Measurements from ENCODE around the gene GNAS.

Gene GNAS

GRCh38 chr20:58918621-58919020 lies 66.1 kb downstream of the GNAS start:
- H3K4me3 ChIP-seq (ENCODE audit: low read depth, low read length): no peak overlapping the region
- TF ChIP-seq, protein P1, sequence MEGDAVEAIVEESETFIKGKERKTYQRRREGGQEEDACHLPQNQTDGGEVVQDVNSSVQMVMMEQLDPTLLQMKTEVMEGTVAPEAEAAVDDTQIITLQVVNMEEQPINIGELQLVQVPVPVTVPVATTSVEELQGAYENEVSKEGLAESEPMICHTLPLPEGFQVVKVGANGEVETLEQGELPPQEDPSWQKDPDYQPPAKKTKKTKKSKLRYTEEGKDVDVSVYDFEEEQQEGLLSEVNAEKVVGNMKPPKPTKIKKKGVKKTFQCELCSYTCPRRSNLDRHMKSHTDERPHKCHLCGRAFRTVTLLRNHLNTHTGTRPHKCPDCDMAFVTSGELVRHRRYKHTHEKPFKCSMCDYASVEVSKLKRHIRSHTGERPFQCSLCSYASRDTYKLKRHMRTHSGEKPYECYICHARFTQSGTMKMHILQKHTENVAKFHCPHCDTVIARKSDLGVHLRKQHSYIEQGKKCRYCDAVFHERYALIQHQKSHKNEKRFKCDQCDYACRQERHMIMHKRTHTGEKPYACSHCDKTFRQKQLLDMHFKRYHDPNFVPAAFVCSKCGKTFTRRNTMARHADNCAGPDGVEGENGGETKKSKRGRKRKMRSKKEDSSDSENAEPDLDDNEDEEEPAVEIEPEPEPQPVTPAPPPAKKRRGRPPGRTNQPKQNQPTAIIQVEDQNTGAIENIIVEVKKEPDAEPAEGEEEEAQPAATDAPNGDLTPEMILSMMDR (IDR thresholded peaks at IDR 0.05; ENCODE audit: insufficient read depth, low read length, missing control alignments): no peak
- DNase-seq (ENCODE audit: low read depth, low spot score): no peak
- ChIA-PET CTCF (no interaction called here), POLR2A (no interaction called here)

- TF ChIP-seq, protein P1 (IDR thresholded peaks at IDR 0.05; ENCODE audit: insufficient read depth, low read length, missing control alignments): no peak
- ChIA-PET CTCF (no interaction called here), POLR2A (no interaction called here)
- no peak overlapping the region for H3K4me3 ChIP-seq (ENCODE audit: low read depth, low read length)
- no peak for DNase-seq (ENCODE audit: low read depth, low spot score)
These were observed 69.0 kb downstream of the GNAS start for GRCh38 chr20:58921564-58921963.

DNA sequence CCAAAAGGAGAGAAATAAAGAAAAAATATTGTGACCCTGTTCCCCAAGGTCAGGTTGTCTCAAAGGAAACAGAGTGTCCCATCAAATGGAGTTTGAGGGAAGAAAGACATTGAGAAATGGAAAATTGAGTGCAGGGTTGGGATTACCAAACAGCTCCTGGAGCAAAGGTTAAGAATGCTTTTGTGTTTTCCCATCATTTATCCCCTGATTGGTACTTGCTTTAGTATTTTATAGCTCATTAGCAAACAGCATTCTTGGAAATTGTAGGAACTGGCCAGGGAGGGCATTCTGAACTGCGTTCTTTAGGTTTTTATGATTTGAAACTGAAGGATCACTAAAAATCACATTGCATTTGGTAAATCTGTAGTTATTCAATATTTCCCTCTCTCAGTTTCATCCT lies 69.5 kb downstream of the GNAS start:
- CTCF ChIA-PET: no interaction called here

GRCh38 chr20:58923117-58923712 lies 70.7 kb downstream of the GNAS start:
- ChIA-PET POLR2A (no interaction called here), CTCF (interaction anchor here (1.5 kb wide), 1 partner anchor 11 kb away, joined by 4 read pairs; no protein-coding TSS in a partner anchor)
- H3K4me3 ChIP-seq (ENCODE audit: low read depth, low read length): no peak overlapping the region
- TF ChIP-seq, protein P1 (IDR thresholded peaks at IDR 0.05; ENCODE audit: insufficient read depth, low read length, missing control alignments): no peak
- no peak for DNase-seq (ENCODE audit: low read depth, low spot score)

More for the DNA sequence above, 69.5 kb downstream of the GNAS start:
- no peak overlapping the region for H3K4me3 ChIP-seq (ENCODE audit: low read depth, low read length)
- POLR2A ChIA-PET: no interaction called here
- no peak for DNase-seq (ENCODE audit: low read depth, low spot score)
- TF ChIP-seq, protein P1 (IDR thresholded peaks at IDR 0.05; ENCODE audit: insufficient read depth, low read length, missing control alignments): no peak

DNA sequence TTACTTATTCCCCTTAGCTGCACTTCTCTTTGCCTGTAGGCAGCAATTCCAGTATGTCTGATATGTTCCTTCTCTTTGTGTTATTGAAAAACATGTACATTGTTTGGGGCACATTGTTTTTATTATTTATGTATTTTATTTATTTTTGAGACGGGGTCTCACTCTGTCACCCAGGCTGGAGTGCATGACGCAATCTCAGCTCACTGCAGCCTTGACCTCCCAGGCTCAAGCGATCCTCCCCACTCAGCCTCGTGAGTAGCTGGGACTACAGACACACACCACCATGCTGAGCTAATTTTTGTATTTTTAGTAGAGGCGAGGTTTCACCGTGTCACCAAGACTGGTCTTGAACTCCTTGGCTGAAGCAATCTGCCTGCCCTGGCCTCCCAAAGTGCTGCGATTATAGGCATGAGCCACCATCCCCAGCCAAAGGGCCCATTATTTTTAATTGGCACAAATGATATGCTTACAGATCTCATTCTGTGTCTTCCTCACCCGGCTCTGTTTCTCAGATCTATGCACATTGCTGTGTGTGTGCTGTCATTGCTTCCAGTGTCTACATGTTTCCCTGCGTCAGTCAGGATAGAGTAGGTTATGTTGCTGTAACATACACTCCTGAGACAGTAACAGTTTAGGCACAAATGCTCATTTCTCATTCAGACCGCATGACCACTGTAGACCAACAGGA lies 74.4 kb downstream of the GNAS start:
- ChIA-PET CTCF (no interaction called here), POLR2A (no interaction called here)
- H3K4me3 ChIP-seq (ENCODE audit: low read depth, low read length): no peak overlapping the region
- DNase-seq (ENCODE audit: low read depth, low spot score): no peak
- TF ChIP-seq, protein P1 (IDR thresholded peaks at IDR 0.05; ENCODE audit: insufficient read depth, low read length, missing control alignments): no peak

DNA sequence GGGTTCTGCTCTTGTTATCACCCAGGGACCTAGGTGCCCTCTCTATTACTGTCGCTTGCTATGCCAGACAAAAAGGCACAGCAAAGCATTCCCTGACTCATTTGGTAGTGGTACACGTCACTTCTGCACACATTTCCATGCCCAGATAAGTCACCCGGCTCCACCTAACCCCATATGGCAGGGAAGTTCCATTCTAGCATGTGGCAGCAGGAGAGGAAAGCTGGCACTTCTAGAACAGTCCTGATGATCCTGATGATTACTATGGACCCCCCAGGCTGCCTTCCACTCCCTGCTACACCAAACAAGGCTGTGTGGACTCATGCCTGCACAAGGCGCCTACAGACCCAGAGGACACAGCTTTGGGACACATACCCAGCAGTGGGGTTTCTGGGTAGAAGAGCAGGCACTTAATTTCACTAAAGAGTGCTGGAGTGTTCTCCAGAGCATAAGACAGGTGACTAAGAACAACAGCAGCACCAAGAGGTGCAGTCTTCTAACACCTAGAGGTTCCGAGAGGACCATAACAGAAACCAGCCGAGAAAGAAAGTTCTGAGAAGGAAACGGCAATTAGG lies 75.1 kb downstream of the GNAS start:
- TF ChIP-seq, protein P1 (IDR thresholded peaks at IDR 0.05; ENCODE audit: insufficient read depth, low read length, missing control alignments): no peak
- POLR2A ChIA-PET: no interaction called here
- no peak for DNase-seq (ENCODE audit: low read depth, low spot score)

More for the DNA sequence above, 75.1 kb downstream of the GNAS start:
- CTCF ChIA-PET: no interaction called here
- no peak overlapping the region for H3K4me3 ChIP-seq (ENCODE audit: low read depth, low read length)
